Measurements from ENCODE around the gene LSM7.

DNA sequence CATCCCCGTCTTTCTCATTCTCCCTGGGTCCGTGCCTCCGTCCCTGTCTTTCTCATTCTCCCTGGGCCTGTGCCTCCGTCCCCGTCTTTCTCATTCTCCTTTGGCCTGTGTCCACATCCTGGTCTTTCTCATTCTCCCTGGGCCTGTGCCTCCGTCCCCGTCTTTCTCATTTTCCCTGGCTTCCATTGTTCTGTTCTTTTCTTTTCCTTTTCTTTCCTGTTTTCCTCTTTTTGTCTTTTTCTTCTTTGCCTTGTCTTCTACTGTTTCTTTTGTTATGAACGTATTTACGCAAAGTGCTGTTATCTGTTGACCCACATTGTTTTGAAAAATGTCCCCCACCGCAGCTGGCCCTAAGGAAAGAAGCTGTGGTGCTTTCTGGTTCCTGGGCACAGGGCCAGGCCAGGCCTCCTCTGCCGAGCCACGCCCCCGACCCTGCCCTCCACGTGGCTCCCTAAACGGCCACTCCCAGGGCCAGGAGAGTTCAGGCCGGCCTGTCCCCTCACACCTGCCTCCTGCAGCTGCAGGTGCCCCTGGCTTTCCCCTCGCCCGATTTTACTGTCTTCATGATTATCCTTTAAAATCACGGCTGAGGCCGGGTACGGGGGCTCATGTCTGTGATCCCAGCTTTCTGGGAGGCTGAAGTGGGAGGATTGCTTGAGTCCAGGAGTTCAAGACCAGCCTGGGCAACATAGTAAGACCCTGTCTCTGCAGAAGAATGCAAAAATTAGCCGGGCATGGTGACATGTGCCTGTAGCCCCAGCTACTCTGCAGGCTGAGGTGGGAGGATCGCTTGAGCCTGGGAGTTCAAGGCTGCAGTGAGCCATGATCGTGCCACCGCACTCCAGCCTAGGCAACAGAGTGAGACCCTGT is 17.6 kb upstream of the LSM7 start:
- TF ChIP-seq, protein P1, sequence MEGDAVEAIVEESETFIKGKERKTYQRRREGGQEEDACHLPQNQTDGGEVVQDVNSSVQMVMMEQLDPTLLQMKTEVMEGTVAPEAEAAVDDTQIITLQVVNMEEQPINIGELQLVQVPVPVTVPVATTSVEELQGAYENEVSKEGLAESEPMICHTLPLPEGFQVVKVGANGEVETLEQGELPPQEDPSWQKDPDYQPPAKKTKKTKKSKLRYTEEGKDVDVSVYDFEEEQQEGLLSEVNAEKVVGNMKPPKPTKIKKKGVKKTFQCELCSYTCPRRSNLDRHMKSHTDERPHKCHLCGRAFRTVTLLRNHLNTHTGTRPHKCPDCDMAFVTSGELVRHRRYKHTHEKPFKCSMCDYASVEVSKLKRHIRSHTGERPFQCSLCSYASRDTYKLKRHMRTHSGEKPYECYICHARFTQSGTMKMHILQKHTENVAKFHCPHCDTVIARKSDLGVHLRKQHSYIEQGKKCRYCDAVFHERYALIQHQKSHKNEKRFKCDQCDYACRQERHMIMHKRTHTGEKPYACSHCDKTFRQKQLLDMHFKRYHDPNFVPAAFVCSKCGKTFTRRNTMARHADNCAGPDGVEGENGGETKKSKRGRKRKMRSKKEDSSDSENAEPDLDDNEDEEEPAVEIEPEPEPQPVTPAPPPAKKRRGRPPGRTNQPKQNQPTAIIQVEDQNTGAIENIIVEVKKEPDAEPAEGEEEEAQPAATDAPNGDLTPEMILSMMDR (IDR thresholded peaks at IDR 0.05) = no peak
- TF ChIP-seq POLR2A (IDR thresholded peaks at IDR 0.05) (no peak), EP300 (IDR thresholded peaks at IDR 0.05) (no peak), POLR2AphosphoS5 (IDR thresholded peaks at IDR 0.05) (no peak)
